EL (cell line): ENCODE results near the gene MRGPRF.

ENCODE experiments used
- DNase-seq: peaks from one replicate; pipeline ENCODE4 v3.0.0-alpha.2; 2016

MRGPRF gene

DNA sequence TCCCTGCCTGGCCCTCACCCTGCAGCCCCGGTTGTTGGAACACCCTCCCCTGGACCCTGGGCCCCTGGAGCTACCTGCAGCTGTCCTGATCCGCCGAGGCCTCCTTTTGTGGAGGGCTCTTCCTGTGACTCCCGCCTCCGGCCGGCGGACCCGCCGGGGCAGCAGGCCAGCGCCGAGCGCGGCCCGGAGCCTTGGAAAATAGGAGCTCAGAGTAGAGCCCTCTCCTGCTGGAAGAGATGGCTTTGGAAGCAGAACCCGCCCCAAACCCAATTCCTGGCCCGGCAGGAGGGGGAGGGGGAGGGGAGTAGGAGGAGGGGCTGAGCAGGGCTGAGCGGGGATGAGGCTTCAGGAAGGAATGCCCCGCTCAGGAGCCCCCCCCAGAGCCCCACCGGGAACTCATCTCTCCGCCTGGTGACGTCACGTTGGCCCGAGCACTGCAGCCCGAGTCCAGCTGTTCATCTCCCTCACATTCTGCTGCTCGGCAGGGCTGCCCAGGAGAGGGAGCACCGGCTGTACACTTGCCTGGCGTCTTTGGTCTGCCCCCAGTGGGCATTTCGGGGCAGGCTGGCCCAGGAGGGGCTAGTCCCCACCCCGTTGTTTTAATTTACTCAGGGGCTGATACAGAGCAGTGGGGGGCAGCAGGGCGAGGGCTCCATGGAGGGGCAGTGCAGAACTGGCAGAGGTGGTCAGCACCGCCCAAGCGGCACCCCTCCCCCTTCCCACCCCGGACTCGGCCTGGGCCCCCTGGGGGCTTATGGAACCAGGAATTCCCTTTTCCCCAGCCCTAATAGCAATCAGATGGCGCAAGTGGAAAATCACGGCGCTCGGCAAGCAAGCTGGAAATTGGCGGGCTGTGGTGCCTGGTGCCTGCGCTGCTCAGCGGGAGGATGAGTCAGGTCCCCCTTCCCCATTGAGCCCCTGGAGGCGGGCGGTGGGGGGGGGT lies at the start of gene MRGPRF:
Gene MRGPRF, minus strand, starts transcription at position 238 of the 943 bp plus-strand sequence. CDS start 3,345 bp downstream, outside the sequence.
- DNase-seq: peak; percentile 92

- no peak for DNase-seq
Observed at GRCh38 chr11:69062169-69062855, 49.3 kb upstream of the MRGPRF start.

GRCh38 chr11:69061713-69062053 lies 48.6 kb upstream of the MRGPRF start:
- DNase-seq: no peak

- no peak for DNase-seq
Observed at GRCh38 chr11:69060806-69061712, 48.0 kb upstream of the MRGPRF start.

DNA sequence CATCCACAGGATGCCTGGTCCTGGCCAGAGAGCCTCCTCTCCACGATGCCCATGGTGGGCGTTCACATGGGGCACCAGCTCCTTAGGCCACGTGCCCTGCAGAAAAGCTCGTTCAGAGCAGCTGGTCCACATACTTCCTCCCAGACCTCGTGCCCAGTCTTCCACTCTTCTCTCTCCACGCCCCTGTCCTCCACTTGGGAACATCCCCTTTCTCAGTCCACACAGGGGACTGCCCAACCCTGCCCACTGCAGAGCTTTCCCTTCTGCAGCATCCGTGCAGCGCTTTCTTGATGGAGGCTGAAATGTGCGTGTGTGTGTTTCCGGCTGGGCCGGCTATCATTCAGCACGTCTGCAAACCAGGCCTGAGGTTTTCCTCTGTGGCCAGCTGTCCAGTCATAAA lies 46.9 kb upstream of the MRGPRF start:
- DNase-seq: no peak

- no peak for DNase-seq
Observed at GRCh38 chr11:69059429-69059828, 46.4 kb upstream of the MRGPRF start.

- DNase-seq: no peak
Observed at GRCh38 chr11:69058511-69059270, 45.6 kb upstream of the MRGPRF start.

- DNase-seq: no peak
Observed at GRCh38 chr11:69057801-69058200, 44.8 kb upstream of the MRGPRF start.

GRCh38 chr11:69057236-69057635 lies 44.2 kb upstream of the MRGPRF start:
- no peak for DNase-seq

- DNase-seq: no peak
Observed at GRCh38 chr11:69055598-69056516, 42.8 kb upstream of the MRGPRF start.

- no peak for DNase-seq
Observed at GRCh38 chr11:69055212-69055586, 42.2 kb upstream of the MRGPRF start.

GRCh38 chr11:69054397-69055211 lies 41.6 kb upstream of the MRGPRF start:
- no peak for DNase-seq

DNA sequence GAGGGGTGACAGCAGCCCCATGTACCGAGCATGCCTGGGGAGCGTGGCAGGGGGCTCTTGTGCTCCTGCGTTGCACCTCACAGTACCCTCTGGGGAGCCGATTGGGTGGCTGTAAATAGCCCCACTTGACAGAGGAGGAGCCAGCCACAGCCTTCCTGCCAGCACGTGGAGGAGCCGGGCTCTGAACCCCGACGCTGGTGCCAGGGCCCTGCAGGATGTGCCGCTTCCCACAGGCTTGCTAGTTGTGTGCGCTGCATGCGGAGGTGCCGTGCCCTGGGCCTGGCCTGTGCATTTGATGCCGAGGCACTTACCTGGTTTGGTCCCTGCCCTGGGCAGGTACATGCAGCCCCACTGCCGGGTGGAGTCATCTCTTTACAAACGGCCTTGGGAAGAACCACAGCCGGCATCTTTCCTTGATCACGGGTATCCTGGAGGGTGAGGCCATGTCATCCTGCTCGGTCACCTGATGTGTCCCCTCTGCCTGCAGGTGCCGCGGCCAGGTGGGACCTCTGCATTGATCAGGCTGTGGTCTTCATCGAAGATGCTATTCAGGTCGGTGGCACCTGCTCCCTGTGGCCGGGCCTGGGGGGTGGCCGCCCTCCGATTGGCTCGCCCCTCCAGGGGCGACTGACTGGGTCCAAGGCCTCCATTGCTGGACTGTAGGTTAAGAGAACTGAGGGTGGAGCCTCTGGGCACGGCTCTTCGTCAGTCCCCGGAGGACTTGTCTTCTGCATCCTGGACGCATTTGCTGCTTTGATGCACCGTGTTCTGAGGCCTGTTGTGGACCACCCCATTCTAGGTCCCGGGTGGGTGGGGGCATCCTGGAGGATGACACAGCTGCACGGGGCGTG lies 40.7 kb upstream of the MRGPRF start:
- no peak for DNase-seq

DNA sequence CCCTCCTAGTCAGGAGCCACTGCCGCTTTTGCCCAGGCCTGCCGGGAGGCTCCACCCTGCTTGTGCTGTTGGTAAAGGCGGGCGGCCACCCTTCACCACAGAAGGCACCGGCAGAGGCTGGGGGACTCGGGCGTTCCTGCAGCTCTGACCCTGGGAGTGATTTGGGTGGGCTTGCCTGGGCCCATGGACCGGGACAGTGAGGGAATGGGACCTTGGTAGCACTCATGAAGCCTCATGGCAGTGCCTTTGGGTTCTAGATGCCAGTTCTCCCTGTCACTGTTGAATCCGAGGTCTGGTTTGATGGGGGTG lies 40.1 kb upstream of the MRGPRF start:
- no peak for DNase-seq

DNA sequence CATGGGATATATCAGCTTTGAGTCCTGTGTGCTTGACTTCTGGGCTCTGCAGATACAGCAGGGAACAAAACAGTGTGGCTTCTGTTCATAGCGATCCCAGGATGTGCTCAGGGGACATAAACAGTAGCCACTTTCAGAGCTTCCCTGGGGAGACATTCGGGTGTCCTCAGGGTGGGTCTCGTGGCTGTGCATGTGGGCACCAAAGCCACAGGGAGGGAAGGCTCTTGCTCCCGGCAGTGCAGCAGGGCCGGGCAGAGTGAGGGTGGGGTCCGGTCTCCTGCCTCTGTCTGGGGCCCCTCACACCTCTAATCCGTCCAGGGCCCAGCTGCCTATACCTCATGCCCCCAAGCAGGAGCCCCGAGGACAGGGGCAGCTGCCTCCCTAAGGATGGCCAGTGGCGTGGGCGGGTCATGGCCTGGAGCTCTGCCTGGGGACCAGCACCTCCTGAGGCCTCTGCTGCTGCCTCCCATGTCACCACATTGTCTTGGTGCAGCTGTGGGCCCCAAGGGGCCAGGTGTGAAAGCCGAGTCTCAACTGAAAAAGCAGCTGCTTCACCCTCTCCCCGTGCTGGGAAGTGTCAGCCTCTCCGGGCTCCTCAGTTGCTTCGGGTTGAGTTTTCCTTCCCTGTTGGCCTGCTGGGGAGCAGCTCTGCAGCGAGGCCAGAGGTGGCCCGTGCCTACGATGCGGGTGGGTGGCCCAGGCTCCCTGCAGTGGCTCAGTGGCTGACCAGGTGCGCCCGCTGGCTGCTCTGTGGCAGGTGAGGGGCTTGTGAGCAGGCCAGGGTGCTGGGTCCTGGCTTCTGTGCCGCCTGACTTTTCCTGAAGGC lies 39.5 kb upstream of the MRGPRF start:
- no peak for DNase-seq

GRCh38 chr11:69051381-69052342 lies 38.6 kb upstream of the MRGPRF start:
- no peak for DNase-seq
